Gastrocnemius medialis (tissue), 4 donors: ENCODE measurements around the gene DCAF11.

Experiments
- CTCF ChIP-seq, 5 experiments: fragments of 450-650 bp in 3 of 5; fragments of 200-600 bp in 2 of 5; sonication (generic) in 2 of 5; IDR thresholded peaks in 4 of 5; conservative IDR thresholded peaks in 1 of 5; 1 replicate in 4 of 5; 2 replicates in 1 of 5; pipeline ENCODE4 v1.5.1; 2016 to 2019; ENCODE audit warnings: antibody characterized with exemption in 5 of 5, mild to moderate bottlenecking in 3 of 5, moderate library complexity in 3 of 5
- POLR2A ChIP-seq, 2 donors: fragments of 450-650 bp; IDR thresholded peaks; one replicate each; pipeline ENCODE4 v1.6.1; 2017; ENCODE audit warnings: antibody characterized with exemption in 2 of 2, mild to moderate bottlenecking in 2 of 2, moderate library complexity in 2 of 2

GRCh38 chr14:24115422-24116127 lies 998 bp downstream of the DCAF11 start:
- TF ChIP-seq CTCF (IDR thresholded peaks at IDR 0.05 in 4 of 5, conservative IDR thresholded peaks at IDR 0.05 in 1 of 5) (no peak), POLR2A (IDR thresholded peaks at IDR 0.05) (no peak)
